CD4-positive, alpha-beta T cell (primary cell): ENCODE measurements around the gene KIF21A. TPM values are rescaled to one million over a fixed set of nuclear protein-coding genes. Genes with fewer than 3 reads are reported as not detected.

ENCODE experiments used
- ATAC-seq: fragments of 200-7000 bp; cut with Tn5 transposase; one replicate; pipeline ENCODE4 v1.10.0; 2022; ENCODE audit warnings: mild to moderate bottlenecking; ENCODE audit not compliant: poor library complexity
- CTCF ChIA-PET: fragments of 350-600 bp; sonication (Branson Sonifier 250); formaldehyde crosslinking; loops from one replicate; lab custom pipeline; 2021; ENCODE audit warnings: antibody characterized with exemption, inconsistent platforms; lab: Charles Lee
- POLR2A ChIA-PET: fragments of 350-600 bp; sonication (Branson Sonifier 250); formaldehyde crosslinking; loops from one replicate; lab custom pipeline; 2021; ENCODE audit warnings: antibody characterized with exemption, inconsistent platforms; lab: Charles Lee
- DNase-seq, 14 experiments: peaks; one replicate each; pipeline ENCODE4 v3.0.0-alpha.2; 2013 to 2020; ENCODE audit warnings: mixed read lengths in 2 of 14
- H3K27ac ChIP-seq, 2 donors: one replicate each; pipeline versions ENCODE4 v1.5.1 to v1.7.0; 2013; ENCODE audit warnings: low read length in 2 of 2, low read depth in 1 of 2, mild to moderate bottlenecking in 1 of 2
- H3K27me3 ChIP-seq, 2 experiments: 1 replicate in 1 of 2; 2 replicates in 1 of 2; pipeline versions ENCODE4 v1.6.1 to v1.7.0; 2013; ENCODE audit warnings: low read length in 2 of 2, control low read depth in 1 of 2, mild to moderate bottlenecking in 1 of 2, moderate library complexity in 1 of 2; ENCODE audit not compliant: insufficient read depth in 2 of 2, control insufficient read depth in 1 of 2
- H3K36me3 ChIP-seq: one replicate; pipeline ENCODE4 v1.6.1; 2013; ENCODE audit warnings: low read length, control low read depth; ENCODE audit not compliant: insufficient read depth
- H3K4me1 ChIP-seq: one replicate; pipeline ENCODE4 v1.6.1; 2013; ENCODE audit warnings: low read length, control low read depth; ENCODE audit not compliant: insufficient read depth
- H3K4me3 ChIP-seq: one replicate; pipeline ENCODE4 v1.5.1; 2013; ENCODE audit warnings: mild to moderate bottlenecking, low read length, moderate library complexity
- H3K9me3 ChIP-seq, 2 experiments: 1 replicate in 1 of 2; 2 replicates in 1 of 2; pipeline versions ENCODE4 v1.6.1 to v1.7.0; 2013; ENCODE audit warnings: low read length in 2 of 2, mild to moderate bottlenecking in 2 of 2, control low read depth in 1 of 2, moderate library complexity in 1 of 2; ENCODE audit not compliant: control insufficient read depth in 1 of 2, insufficient read depth in 1 of 2
- H3K27ac Mint-ChIP-seq: one replicate; pipeline ENCODE4 v1.8.0; 2020; ENCODE audit warnings: mixed read lengths
- H3K27me3 Mint-ChIP-seq: one replicate; pipeline ENCODE4 v1.8.0; 2021; ENCODE audit warnings: mixed read lengths
- H3K36me3 Mint-ChIP-seq: one replicate; pipeline ENCODE4 v1.8.0; 2021; ENCODE audit warnings: low read depth, mixed read lengths
- H3K4me1 Mint-ChIP-seq: one replicate; pipeline ENCODE4 v1.8.0; 2021; ENCODE audit warnings: low read depth, mixed read lengths
- H3K4me3 Mint-ChIP-seq: one replicate; pipeline ENCODE4 v1.8.0; 2020; ENCODE audit warnings: mild to moderate bottlenecking, mixed read lengths
- H3K9me3 Mint-ChIP-seq: one replicate; pipeline ENCODE4 v1.8.0; 2020; ENCODE audit warnings: mixed read lengths
- CTCF ChIP-seq: fragments of 200-600 bp; IDR thresholded peaks from one replicate; pipeline ENCODE4 v1.8.0; 2022; ENCODE audit warnings: antibody characterized with exemption, mild to moderate bottlenecking
- intact Hi-C, 2 experiments: fragments of 100-400 bp; cut with DNase I in 1 of 2; cut with micrococcal nuclease in 1 of 2; formaldehyde crosslinking; loops; one replicate each; pipeline versions ENCODE4 v1.15.1 to v1.9.0; 2023 to 2025; cut with DNase I, micrococcal nuclease
- total RNA-seq, 174 experiments: library from RNA in 2 of 174; stranded (reverse) in 2 of 174; gene quantifications; one replicate each; pipeline ENCODE4 v1.2.3 and lab custom pipeline; 2021 to 2026

Gene KIF21A
- total RNA-seq, 2 experiments from 2014 or later = 3.2 to 3.4 TPM

GRCh38 chr12:39405580-39405979 lies 37.3 kb downstream of the KIF21A start:
- no peaks in the 10 kb centered on the region for H3K27me3 ChIP-seq
- Mint-ChIP-seq H3K9me3 (no peaks in the 10 kb centered on the region), H3K36me3 (no peaks in the 10 kb centered on the region), H3K4me1 (peaks cover 7% of the 10 kb centered on the region), H3K4me3 (no peak overlapping the region), H3K27ac (no peak overlapping the region), H3K27me3 (no peaks in the 10 kb centered on the region)
- POLR2A ChIA-PET = no interaction called here
- intact Hi-C loops = no loop called here
- no peaks in the 10 kb centered on the region for H3K9me3 ChIP-seq
- no peak for ATAC-seq
- H3K27ac ChIP-seq = no peak overlapping the region
- TF ChIP-seq CTCF = no peak
- no peaks in the 10 kb centered on the region for H3K4me1 ChIP-seq
- no peaks in the 10 kb centered on the region for H3K36me3 ChIP-seq
- DNase-seq = no peak
- CTCF ChIA-PET = interaction anchor here (0.8 kb wide), 1 partner anchor 12 kb away, joined by 3 read pairs; no protein-coding TSS in a partner anchor
- no peak overlapping the region for H3K4me3 ChIP-seq

- no peaks in the 10 kb centered on the region for H3K4me1 ChIP-seq
- intact Hi-C loops = no loop called here
- no peak for TF ChIP-seq CTCF
- no peak overlapping the region for H3K27ac ChIP-seq
- POLR2A ChIA-PET = no interaction called here
- no peaks in the 10 kb centered on the region for H3K27me3 ChIP-seq
- H3K4me3 Mint-ChIP-seq = no peak overlapping the region
- H3K27me3 Mint-ChIP-seq = no peaks in the 10 kb centered on the region
- peaks cover 7% of the 10 kb centered on the region for H3K4me1 Mint-ChIP-seq
- no peaks in the 10 kb centered on the region for H3K9me3 Mint-ChIP-seq
- no peak overlapping the region for H3K27ac Mint-ChIP-seq
- no peak overlapping the region for H3K4me3 ChIP-seq
- CTCF ChIA-PET = no interaction called here
- no peaks in the 10 kb centered on the region for H3K9me3 ChIP-seq
- H3K36me3 Mint-ChIP-seq = no peaks in the 10 kb centered on the region
- ATAC-seq = no peak
- DNase-seq = no peak
- H3K36me3 ChIP-seq = no peaks in the 10 kb centered on the region
Observed at GRCh38 chr12:39404000-39404399, 38.9 kb downstream of the KIF21A start.

- H3K27me3 Mint-ChIP-seq = no peaks in the 10 kb centered on the region
- Histone ChIP-seq H3K36me3 (no peaks in the 10 kb centered on the region), H3K27ac (no peak overlapping the region), H3K9me3 (no peaks in the 10 kb centered on the region), H3K27me3 (no peaks in the 10 kb centered on the region), H3K4me1 (no peaks in the 10 kb centered on the region), H3K4me3 (no peak overlapping the region)
- H3K27ac Mint-ChIP-seq = no peak overlapping the region
- no peak for TF ChIP-seq CTCF
- POLR2A ChIA-PET = no interaction called here
- CTCF ChIA-PET = no interaction called here
- H3K4me1 Mint-ChIP-seq = peaks cover 7% of the 10 kb centered on the region
- DNase-seq (no peak), ATAC-seq (no peak)
- no peaks in the 10 kb centered on the region for H3K36me3 Mint-ChIP-seq
- H3K9me3 Mint-ChIP-seq = no peaks in the 10 kb centered on the region
- intact Hi-C loops = no loop called here
- H3K4me3 Mint-ChIP-seq = no peak overlapping the region
Observed at GRCh38 chr12:39403376-39403775, 39.5 kb downstream of the KIF21A start.
